CD4-positive, alpha-beta T cell (primary cell): Measurements from ENCODE around the gene POLR3E. TPM values are rescaled to one million over a fixed set of nuclear protein-coding genes. Genes with fewer than 3 reads are reported as not detected.

Experiments
- ATAC-seq: fragments of 200-7000 bp; cut with Tn5 transposase; one replicate; pipeline ENCODE4 v1.10.0; 2022; ENCODE audit warnings: mild to moderate bottlenecking; ENCODE audit not compliant: poor library complexity
- CTCF ChIA-PET: fragments of 350-600 bp; sonication (Branson Sonifier 250); formaldehyde crosslinking; loops from one replicate; lab custom pipeline; 2021; ENCODE audit warnings: antibody characterized with exemption, inconsistent platforms; lab: Charles Lee
- POLR2A ChIA-PET: fragments of 350-600 bp; sonication (Branson Sonifier 250); formaldehyde crosslinking; loops from one replicate; lab custom pipeline; 2021; ENCODE audit warnings: antibody characterized with exemption, inconsistent platforms; lab: Charles Lee
- DNase-seq, 14 experiments: peaks; one replicate each; pipeline ENCODE4 v3.0.0-alpha.2; 2013 to 2020; ENCODE audit warnings: mixed read lengths in 2 of 14
- H3K27ac ChIP-seq, 2 donors: one replicate each; pipeline versions ENCODE4 v1.5.1 to v1.7.0; 2013; ENCODE audit warnings: low read length in 2 of 2, low read depth in 1 of 2, mild to moderate bottlenecking in 1 of 2
- H3K27me3 ChIP-seq, 2 experiments: 1 replicate in 1 of 2; 2 replicates in 1 of 2; pipeline versions ENCODE4 v1.6.1 to v1.7.0; 2013; ENCODE audit warnings: low read length in 2 of 2, control low read depth in 1 of 2, mild to moderate bottlenecking in 1 of 2, moderate library complexity in 1 of 2; ENCODE audit not compliant: insufficient read depth in 2 of 2, control insufficient read depth in 1 of 2
- H3K36me3 ChIP-seq: one replicate; pipeline ENCODE4 v1.6.1; 2013; ENCODE audit warnings: low read length, control low read depth; ENCODE audit not compliant: insufficient read depth
- H3K4me1 ChIP-seq: one replicate; pipeline ENCODE4 v1.6.1; 2013; ENCODE audit warnings: low read length, control low read depth; ENCODE audit not compliant: insufficient read depth
- H3K4me3 ChIP-seq: one replicate; pipeline ENCODE4 v1.5.1; 2013; ENCODE audit warnings: mild to moderate bottlenecking, low read length, moderate library complexity
- H3K9me3 ChIP-seq, 2 experiments: 1 replicate in 1 of 2; 2 replicates in 1 of 2; pipeline versions ENCODE4 v1.6.1 to v1.7.0; 2013; ENCODE audit warnings: low read length in 2 of 2, mild to moderate bottlenecking in 2 of 2, control low read depth in 1 of 2, moderate library complexity in 1 of 2; ENCODE audit not compliant: control insufficient read depth in 1 of 2, insufficient read depth in 1 of 2
- H3K27ac Mint-ChIP-seq: one replicate; pipeline ENCODE4 v1.8.0; 2020; ENCODE audit warnings: mixed read lengths
- H3K27me3 Mint-ChIP-seq: one replicate; pipeline ENCODE4 v1.8.0; 2021; ENCODE audit warnings: mixed read lengths
- H3K36me3 Mint-ChIP-seq: one replicate; pipeline ENCODE4 v1.8.0; 2021; ENCODE audit warnings: low read depth, mixed read lengths
- H3K4me1 Mint-ChIP-seq: one replicate; pipeline ENCODE4 v1.8.0; 2021; ENCODE audit warnings: low read depth, mixed read lengths
- H3K4me3 Mint-ChIP-seq: one replicate; pipeline ENCODE4 v1.8.0; 2020; ENCODE audit warnings: mild to moderate bottlenecking, mixed read lengths
- H3K9me3 Mint-ChIP-seq: one replicate; pipeline ENCODE4 v1.8.0; 2020; ENCODE audit warnings: mixed read lengths
- intact Hi-C, 2 experiments: fragments of 100-400 bp; cut with DNase I in 1 of 2; cut with micrococcal nuclease in 1 of 2; formaldehyde crosslinking; loops; one replicate each; pipeline versions ENCODE4 v1.15.1 to v1.9.0; 2023 to 2025; cut with DNase I, micrococcal nuclease
- total RNA-seq, 174 experiments: library from RNA in 2 of 174; stranded (reverse) in 2 of 174; gene quantifications; one replicate each; pipeline ENCODE4 v1.2.3 and lab custom pipeline; 2021 to 2026
- TF ChIP-seq, protein P1 (sequence below): fragments of 200-600 bp; IDR thresholded peaks from one replicate; pipeline ENCODE4 v1.8.0; 2022; ENCODE audit warnings: antibody characterized with exemption, mild to moderate bottlenecking

Gene POLR3E
- total RNA-seq, 2 experiments from 2014 or later = 239 to 242 TPM

DNA sequence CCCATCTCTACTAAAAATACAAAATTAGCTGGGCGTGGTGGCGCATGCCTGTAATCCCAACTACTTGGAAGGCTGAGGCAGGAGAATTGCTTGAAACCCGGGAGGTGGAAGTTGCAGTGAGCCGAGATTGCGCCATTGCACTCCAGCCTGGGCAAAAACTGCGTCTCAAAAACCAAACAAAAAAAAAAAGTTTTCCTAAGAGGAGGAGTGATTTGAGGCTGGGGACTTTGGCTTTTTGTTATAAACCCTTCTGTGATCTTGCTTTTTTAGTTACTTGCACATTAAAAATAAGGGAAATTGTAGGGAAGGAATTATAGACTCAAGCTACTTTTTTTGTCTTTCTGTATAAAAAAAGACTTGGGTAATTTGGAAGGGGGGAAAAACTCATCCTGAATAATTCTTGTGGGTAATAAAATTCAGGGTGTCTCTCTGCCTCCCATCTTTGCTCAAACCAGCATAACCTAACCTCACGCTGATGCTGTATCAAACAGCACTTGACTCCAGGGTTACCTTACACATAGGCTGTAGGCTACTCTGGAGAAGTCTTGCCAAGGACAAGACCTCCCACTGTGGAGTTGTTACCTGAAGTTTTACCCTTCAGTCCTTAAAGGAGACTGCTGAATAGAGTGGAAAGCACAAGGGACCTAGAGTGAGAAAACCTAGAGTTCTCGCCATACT, 78.9 kb downstream of the POLR3E start:
- Mint-ChIP-seq H3K36me3 (peaks cover 33% of the 10 kb centered on the region), H3K27me3 (no peaks in the 10 kb centered on the region), H3K27ac (no peak overlapping the region), H3K9me3 (peaks cover under 1% of the 10 kb centered on the region), H3K4me3 (peak overlapping the region; percentile 68), H3K4me1 (peaks cover 52% of the 10 kb centered on the region)
- POLR2A ChIA-PET = interaction anchor here (0.7 to 7.6 kb wide), 6 partner anchors 11 to 79 kb away, joined by 3 to 327 read pairs (median 6); partner anchors contain the start of gene POLR3E
- Histone ChIP-seq H3K9me3 (no peaks in the 10 kb centered on the region), H3K27ac (no peak overlapping the region), H3K4me1 (peaks cover 30% of the 10 kb centered on the region), H3K36me3 (no peaks in the 10 kb centered on the region), H3K4me3 (no peak overlapping the region), H3K27me3 (no peaks in the 10 kb centered on the region)
- intact Hi-C loops = loop anchor here (2.0 to 10.0 kb wide), 4 partner anchors 33 to 169 kb away; partner anchors contain the start of gene EEF2K (in 1 of the 2)
- no peak for ATAC-seq
- CTCF ChIA-PET = interaction anchor here (0.9 to 1.7 kb wide), 3 partner anchors 12 to 55 kb away, joined by 3 to 10 read pairs (median 6); no protein-coding TSS in a partner anchor
- DNase-seq = no peak
- TF ChIP-seq, protein P1, sequence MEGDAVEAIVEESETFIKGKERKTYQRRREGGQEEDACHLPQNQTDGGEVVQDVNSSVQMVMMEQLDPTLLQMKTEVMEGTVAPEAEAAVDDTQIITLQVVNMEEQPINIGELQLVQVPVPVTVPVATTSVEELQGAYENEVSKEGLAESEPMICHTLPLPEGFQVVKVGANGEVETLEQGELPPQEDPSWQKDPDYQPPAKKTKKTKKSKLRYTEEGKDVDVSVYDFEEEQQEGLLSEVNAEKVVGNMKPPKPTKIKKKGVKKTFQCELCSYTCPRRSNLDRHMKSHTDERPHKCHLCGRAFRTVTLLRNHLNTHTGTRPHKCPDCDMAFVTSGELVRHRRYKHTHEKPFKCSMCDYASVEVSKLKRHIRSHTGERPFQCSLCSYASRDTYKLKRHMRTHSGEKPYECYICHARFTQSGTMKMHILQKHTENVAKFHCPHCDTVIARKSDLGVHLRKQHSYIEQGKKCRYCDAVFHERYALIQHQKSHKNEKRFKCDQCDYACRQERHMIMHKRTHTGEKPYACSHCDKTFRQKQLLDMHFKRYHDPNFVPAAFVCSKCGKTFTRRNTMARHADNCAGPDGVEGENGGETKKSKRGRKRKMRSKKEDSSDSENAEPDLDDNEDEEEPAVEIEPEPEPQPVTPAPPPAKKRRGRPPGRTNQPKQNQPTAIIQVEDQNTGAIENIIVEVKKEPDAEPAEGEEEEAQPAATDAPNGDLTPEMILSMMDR = no peak

GRCh38 chr16:22379656-22380055, 82.4 kb downstream of the POLR3E start:
- POLR2A ChIA-PET = no interaction called here

GRCh38 chr16:22380529-22380928, 83.3 kb downstream of the POLR3E start:
- POLR2A ChIA-PET = interaction anchor here (0.6 to 1.9 kb wide), 4 partner anchors 8 to 421 kb away, joined by 3 to 10 read pairs (median 5); no protein-coding TSS in a partner anchor
- H3K36me3 Mint-ChIP-seq = no peaks in the 10 kb centered on the region
- peaks cover 17% of the 10 kb centered on the region for H3K4me1 ChIP-seq
- intact Hi-C loops = no loop called here
- CTCF ChIA-PET = interaction anchor here (0.6 kb wide), 1 partner anchor 354 kb away, joined by 4 read pairs; no protein-coding TSS in a partner anchor
- TF ChIP-seq, protein P1 = no peak
- H3K9me3 ChIP-seq = no peaks in the 10 kb centered on the region
- no peak overlapping the region for H3K4me3 Mint-ChIP-seq
- no peaks in the 10 kb centered on the region for H3K27me3 Mint-ChIP-seq
- no peaks in the 10 kb centered on the region for H3K36me3 ChIP-seq
- DNase-seq (no peak), ATAC-seq (no peak)
- peak overlapping the region; percentile 49 to 50 for H3K27ac ChIP-seq
- peak overlapping the region; percentile 91 for H3K27ac Mint-ChIP-seq
- peaks cover 34% of the 10 kb centered on the region for H3K4me1 Mint-ChIP-seq
- H3K9me3 Mint-ChIP-seq = peaks cover 2% of the 10 kb centered on the region
- no peaks in the 10 kb centered on the region for H3K27me3 ChIP-seq
- no peak overlapping the region for H3K4me3 ChIP-seq

More at GRCh38 chr16:22379656-22380055, 82.4 kb downstream of the POLR3E start:
- CTCF ChIA-PET = no interaction called here
- H3K27ac Mint-ChIP-seq = no peak overlapping the region
- H3K9me3 Mint-ChIP-seq = peaks cover 2% of the 10 kb centered on the region
- peaks cover 3% of the 10 kb centered on the region for H3K36me3 Mint-ChIP-seq
- H3K27me3 Mint-ChIP-seq = no peaks in the 10 kb centered on the region
- DNase-seq = no peak
- no peak for ATAC-seq
- Histone ChIP-seq H3K4me3 (no peak overlapping the region), H3K27me3 (no peaks in the 10 kb centered on the region), H3K9me3 (no peaks in the 10 kb centered on the region), H3K4me1 (peaks cover 24% of the 10 kb centered on the region), H3K27ac (no peak overlapping the region), H3K36me3 (no peaks in the 10 kb centered on the region)
- peaks cover 35% of the 10 kb centered on the region for H3K4me1 Mint-ChIP-seq
- no peak overlapping the region for H3K4me3 Mint-ChIP-seq
- TF ChIP-seq, protein P1 = no peak
- intact Hi-C loops = loop anchor here in 1 of 2 experiments (5.0 to 10.0 kb wide), 2 partner anchors 45 to 172 kb away; partner anchors contain the start of gene EEF2K
